Skeletal muscle satellite cell (primary cell): Measurements from ENCODE around the gene CACNA1E.

Experiments used
- H3K27me3 ChIP-seq: 2 replicates; pipeline ENCODE4 v1.7.0; 2013; ENCODE audit warnings: low read length; ENCODE audit not compliant: control insufficient read depth, insufficient read depth
- H3K36me3 ChIP-seq: 2 replicates; pipeline ENCODE4 v1.7.0; 2013; ENCODE audit warnings: mild to moderate bottlenecking, control low read depth, low read length; ENCODE audit not compliant: insufficient read depth
- H3K4me1 ChIP-seq: 2 replicates; pipeline ENCODE4 v1.7.0; 2013; ENCODE audit warnings: low read length; ENCODE audit not compliant: control insufficient read depth, insufficient read depth
- H3K4me2 ChIP-seq: 2 replicates; pipeline ENCODE4 v1.7.0; 2013; ENCODE audit warnings: mild to moderate bottlenecking, low read length
- H3K4me3 ChIP-seq: 2 replicates; pipeline ENCODE4 v1.7.0; 2013; ENCODE audit warnings: low read length
- H3K9ac ChIP-seq: 2 replicates; pipeline ENCODE4 v1.7.0; 2013; ENCODE audit warnings: mild to moderate bottlenecking, low read depth, low read length, moderate library complexity
- H3K9me3 ChIP-seq: replicated peaks from 2 replicates; pipeline ENCODE4 v1.7.0; 2013; ENCODE audit warnings: mild to moderate bottlenecking, control low read depth, low read length

The CACNA1E gene

GRCh38 chr1:181551754-181552153 lies 68.4 kb downstream of the CACNA1E start:
- Histone ChIP-seq H3K4me1 (no peaks in the 10 kb centered on the region), H3K9me3 (no peaks in the 10 kb centered on the region), H3K4me2 (no peak overlapping the region), H3K4me3 (no peak overlapping the region), H3K36me3 (no peaks in the 10 kb centered on the region), H3K27me3 (no peaks in the 10 kb centered on the region), H3K9ac (no peak overlapping the region)

DNA sequence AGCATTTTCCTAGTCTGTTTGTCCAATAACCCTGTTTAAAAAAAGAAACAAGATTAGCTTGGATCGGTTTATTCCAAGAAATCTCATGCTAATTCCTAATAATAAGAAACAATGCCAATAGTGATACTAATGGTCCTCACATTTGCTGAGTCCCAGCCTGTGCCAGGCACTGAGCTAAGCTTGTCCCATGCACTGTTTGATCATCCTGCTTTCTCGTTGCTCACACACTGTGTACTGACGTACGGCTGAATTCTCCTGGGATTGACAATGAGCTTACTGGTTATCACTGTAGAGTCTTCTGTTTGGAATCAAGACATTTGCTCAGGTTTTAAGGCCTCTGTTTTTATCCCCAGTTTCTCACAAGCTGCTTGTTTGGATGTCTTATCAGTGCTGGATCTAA lies 71.1 kb downstream of the CACNA1E start:
- Histone ChIP-seq H3K4me2 (no peak overlapping the region), H3K27me3 (no peaks in the 10 kb centered on the region), H3K4me1 (no peaks in the 10 kb centered on the region), H3K4me3 (no peak overlapping the region), H3K9ac (no peak overlapping the region), H3K9me3 (no peaks in the 10 kb centered on the region), H3K36me3 (no peaks in the 10 kb centered on the region)

DNA sequence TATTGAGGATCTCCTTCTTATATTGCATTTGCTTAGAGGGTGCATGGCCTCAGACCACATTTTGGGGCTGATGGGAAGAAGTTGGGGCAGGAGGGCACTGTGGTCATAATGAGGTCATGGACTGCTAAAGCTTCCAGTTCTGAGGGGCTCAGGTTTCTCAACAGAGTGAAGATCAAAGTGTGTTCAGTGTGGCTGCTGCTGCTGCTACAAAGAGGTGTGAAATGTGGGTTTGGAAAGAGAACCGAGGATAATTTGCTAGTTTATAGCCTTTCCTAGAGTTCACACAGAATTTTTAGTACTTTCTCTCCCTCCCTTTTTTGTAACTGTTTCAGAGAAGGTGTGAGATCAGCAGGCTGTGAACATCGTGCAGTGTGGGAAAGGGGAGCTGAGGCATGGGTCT lies 73.3 kb downstream of the CACNA1E start:
- H3K36me3 ChIP-seq, result no peaks in the 10 kb centered on the region
- H3K9ac ChIP-seq, result no peak overlapping the region
- no peaks in the 10 kb centered on the region for H3K9me3 ChIP-seq
- H3K27me3 ChIP-seq, result no peaks in the 10 kb centered on the region
- no peaks in the 10 kb centered on the region for H3K4me1 ChIP-seq
- no peak overlapping the region for H3K4me3 ChIP-seq
- no peak overlapping the region for H3K4me2 ChIP-seq

GRCh38 chr1:181557313-181557712 lies 74.0 kb downstream of the CACNA1E start:
- no peak overlapping the region for H3K4me2 ChIP-seq
- no peaks in the 10 kb centered on the region for H3K27me3 ChIP-seq
- no peaks in the 10 kb centered on the region for H3K4me1 ChIP-seq
- H3K9ac ChIP-seq, result no peak overlapping the region
- H3K4me3 ChIP-seq, result no peak overlapping the region
- H3K9me3 ChIP-seq, result no peaks in the 10 kb centered on the region
- no peaks in the 10 kb centered on the region for H3K36me3 ChIP-seq

- Histone ChIP-seq H3K9ac (no peak overlapping the region), H3K27me3 (no peaks in the 10 kb centered on the region), H3K4me3 (no peak overlapping the region), H3K4me2 (no peak overlapping the region), H3K9me3 (no peaks in the 10 kb centered on the region), H3K36me3 (no peaks in the 10 kb centered on the region), H3K4me1 (no peaks in the 10 kb centered on the region)
Observed at GRCh38 chr1:181558416-181558815, 75.1 kb downstream of the CACNA1E start.

DNA sequence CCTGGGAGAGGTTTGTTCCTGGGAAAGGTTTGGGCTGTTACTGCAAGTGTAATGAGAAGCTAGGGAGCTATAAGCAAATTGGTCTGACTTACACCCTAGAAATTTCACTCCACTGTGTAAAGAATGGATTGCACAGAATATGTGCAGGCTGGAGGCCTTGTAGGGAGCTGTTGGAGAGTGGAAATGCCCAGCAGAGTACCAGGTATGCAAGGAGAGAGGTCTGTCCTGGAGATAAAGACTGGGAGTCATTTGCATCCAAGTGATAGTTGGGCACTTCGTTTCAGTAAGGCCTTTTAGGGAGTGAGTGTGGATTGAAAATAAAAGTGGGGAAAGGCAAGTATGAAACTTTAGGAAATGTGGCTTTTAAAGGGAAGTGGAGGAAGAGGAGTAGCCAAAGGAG lies 75.8 kb downstream of the CACNA1E start:
- Histone ChIP-seq H3K4me1 (no peaks in the 10 kb centered on the region), H3K4me3 (no peak overlapping the region), H3K9ac (no peak overlapping the region)

GRCh38 chr1:181562395-181562794 lies 79.1 kb downstream of the CACNA1E start:
- H3K4me2 ChIP-seq, result no peak overlapping the region
- no peak overlapping the region for H3K9ac ChIP-seq
- H3K27me3 ChIP-seq, result no peaks in the 10 kb centered on the region
- no peak overlapping the region for H3K4me3 ChIP-seq
- no peaks in the 10 kb centered on the region for H3K4me1 ChIP-seq
- no peaks in the 10 kb centered on the region for H3K36me3 ChIP-seq
- peaks cover 2% of the 10 kb centered on the region for H3K9me3 ChIP-seq

More for the DNA sequence above, 75.8 kb downstream of the CACNA1E start:
- no peaks in the 10 kb centered on the region for H3K27me3 ChIP-seq
- no peaks in the 10 kb centered on the region for H3K9me3 ChIP-seq
- no peaks in the 10 kb centered on the region for H3K36me3 ChIP-seq
- H3K4me2 ChIP-seq, result no peak overlapping the region

DNA sequence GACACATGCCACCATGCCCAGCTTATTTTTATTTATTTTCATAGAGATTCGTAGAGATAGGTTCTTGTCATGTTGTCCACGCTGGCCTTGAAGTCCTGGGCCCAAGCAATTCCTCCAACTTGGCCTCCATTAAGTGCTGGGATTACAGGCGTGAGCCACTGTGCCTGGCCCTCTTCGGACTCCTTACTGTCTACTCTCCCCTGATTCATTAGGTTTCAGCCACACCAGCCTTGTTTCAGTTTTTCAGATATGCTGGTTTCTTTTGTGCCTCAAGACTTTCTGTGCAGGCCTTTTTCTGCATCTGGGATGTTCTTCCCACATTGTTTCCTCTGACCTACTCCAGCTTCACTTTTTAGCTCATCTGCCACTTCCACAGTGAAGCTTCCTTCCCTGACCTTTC lies 85.4 kb downstream of the CACNA1E start:
- Histone ChIP-seq H3K36me3 (no peaks in the 10 kb centered on the region), H3K4me1 (no peaks in the 10 kb centered on the region), H3K4me3 (no peak overlapping the region), H3K27me3 (no peaks in the 10 kb centered on the region), H3K4me2 (no peak overlapping the region), H3K9ac (no peak overlapping the region), H3K9me3 (peaks cover 3% of the 10 kb centered on the region)

- H3K36me3 ChIP-seq, result no peaks in the 10 kb centered on the region
- H3K9me3 ChIP-seq, result no peaks in the 10 kb centered on the region
Observed at GRCh38 chr1:181577475-181577874, 94.2 kb downstream of the CACNA1E start.

GRCh38 chr1:181583598-181583997 lies 100.3 kb downstream of the CACNA1E start:
- Histone ChIP-seq H3K9me3 (no peaks in the 10 kb centered on the region), H3K9ac (no peak overlapping the region), H3K4me1 (no peaks in the 10 kb centered on the region), H3K36me3 (no peaks in the 10 kb centered on the region), H3K27me3 (no peaks in the 10 kb centered on the region), H3K4me2 (no peak overlapping the region), H3K4me3 (no peak overlapping the region)

More at GRCh38 chr1:181577475-181577874, 94.2 kb downstream of the CACNA1E start:
- Histone ChIP-seq H3K27me3 (no peaks in the 10 kb centered on the region), H3K4me2 (no peak overlapping the region), H3K9ac (no peak overlapping the region), H3K4me3 (no peak overlapping the region), H3K4me1 (no peaks in the 10 kb centered on the region)

DNA sequence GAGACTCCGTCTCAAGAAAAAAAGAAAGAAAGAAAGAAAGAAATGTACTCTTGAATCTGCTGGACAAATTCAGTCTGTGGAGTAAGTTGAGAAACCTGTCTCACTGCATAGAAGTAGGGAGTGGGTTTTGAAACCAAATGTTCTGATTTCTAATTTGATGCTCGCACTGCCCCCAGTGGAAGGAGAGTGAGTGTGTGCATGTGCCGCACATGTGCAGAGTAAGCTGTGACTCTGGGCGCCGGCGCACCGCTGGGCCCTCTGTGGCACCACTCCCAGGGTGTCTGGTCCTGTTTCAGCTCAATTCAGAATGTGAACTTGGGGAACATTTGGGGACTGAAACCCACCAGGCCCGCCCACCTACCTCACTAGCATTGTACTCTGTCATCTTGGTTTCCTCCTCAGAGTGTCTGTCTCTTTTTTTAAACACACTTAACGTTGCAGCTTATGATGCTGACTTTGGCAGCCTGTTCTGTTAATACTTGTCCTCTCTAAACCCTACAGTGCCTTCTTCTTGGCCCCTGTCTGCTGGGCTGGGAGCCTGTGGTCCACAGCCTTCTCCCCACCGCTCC lies 104.6 kb downstream of the CACNA1E start:
- H3K4me3 ChIP-seq, result no peak overlapping the region
- no peak overlapping the region for H3K9ac ChIP-seq
- no peaks in the 10 kb centered on the region for H3K36me3 ChIP-seq
- H3K9me3 ChIP-seq, result no peaks in the 10 kb centered on the region
- H3K27me3 ChIP-seq, result no peaks in the 10 kb centered on the region
- H3K4me2 ChIP-seq, result no peak overlapping the region
- H3K4me1 ChIP-seq, result no peaks in the 10 kb centered on the region

DNA sequence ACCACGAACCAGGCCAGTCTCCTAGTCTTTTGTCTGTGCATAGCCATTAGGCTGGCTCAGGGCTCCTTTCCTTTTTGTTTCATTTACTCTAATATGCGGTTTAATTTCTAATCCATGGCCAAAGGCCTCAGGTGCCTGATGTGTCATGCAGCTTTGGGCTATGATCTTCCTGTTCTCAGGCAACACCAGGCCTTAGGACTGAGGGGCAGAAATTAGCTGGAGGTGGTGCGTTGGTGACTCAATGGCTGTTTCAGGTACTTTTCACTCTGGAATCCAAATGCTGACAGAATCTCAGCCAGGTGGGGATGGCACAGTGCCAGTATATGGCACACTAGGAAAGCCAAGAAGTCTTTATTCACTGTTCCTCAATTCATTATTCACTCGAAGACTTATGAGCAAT lies 105.3 kb downstream of the CACNA1E start:
- H3K36me3 ChIP-seq, result no peaks in the 10 kb centered on the region
- no peak overlapping the region for H3K4me2 ChIP-seq

More for the DNA sequence above, 105.3 kb downstream of the CACNA1E start:
- no peaks in the 10 kb centered on the region for H3K4me1 ChIP-seq
- H3K27me3 ChIP-seq, result no peaks in the 10 kb centered on the region
- H3K9me3 ChIP-seq, result no peaks in the 10 kb centered on the region
- H3K4me3 ChIP-seq, result no peak overlapping the region
- no peak overlapping the region for H3K9ac ChIP-seq
